GM15510 (cell line): ENCODE results near the gene TMTC1.

ENCODE experiments used
- POLR2A ChIP-seq: IDR thresholded peaks from 3 replicates; pipeline ENCODE4 v1.6.1; 2011; ENCODE audit warnings: borderline replicate concordance; ENCODE audit not compliant: insufficient read length; ENCODE audit errors: extremely low read depth

The TMTC1 gene

GRCh38 chr12:29650371-29650770 is 133.4 kb downstream of the TMTC1 start:
- no peak for TF ChIP-seq POLR2A

GRCh38 chr12:29649722-29650121 is 134.0 kb downstream of the TMTC1 start:
- TF ChIP-seq POLR2A, result no peak

- no peak for TF ChIP-seq POLR2A
Observed at GRCh38 chr12:29644536-29645162, 139.1 kb downstream of the TMTC1 start.

DNA sequence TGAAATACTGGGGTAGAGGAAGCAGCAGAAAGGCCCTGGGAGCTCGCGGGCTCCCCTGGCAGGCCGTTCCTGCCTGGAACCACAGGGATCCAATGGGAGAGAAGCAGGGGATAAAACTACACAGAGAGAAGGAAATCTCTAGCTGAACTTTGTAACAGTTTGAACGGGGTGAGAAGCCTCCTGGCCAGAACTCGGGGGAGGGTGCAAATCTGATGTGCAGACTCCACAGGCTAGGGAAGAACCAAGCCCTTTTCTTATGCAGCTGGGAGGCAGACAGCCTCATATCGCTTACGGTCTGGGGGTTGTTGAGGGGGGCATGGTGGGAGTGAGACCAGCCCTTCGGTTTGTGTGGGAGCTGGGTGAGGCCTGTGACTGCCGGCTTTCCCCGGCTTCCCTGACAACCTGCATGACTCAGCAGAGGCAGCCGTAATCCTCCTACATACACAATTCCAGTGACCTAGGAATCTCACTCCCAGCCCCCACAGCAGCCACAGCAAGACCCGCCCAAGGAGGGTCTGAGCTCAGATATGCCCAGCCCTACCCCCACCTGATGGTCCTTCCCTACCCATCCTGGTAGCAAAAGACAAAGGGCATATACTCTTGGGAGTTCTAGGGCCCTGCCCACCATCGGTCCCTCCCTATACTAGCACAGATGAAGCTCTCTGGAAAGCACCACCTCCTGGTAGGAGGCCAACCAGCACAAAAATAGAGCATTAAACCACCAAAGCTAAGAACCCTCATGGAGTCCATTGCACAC is 143.0 kb downstream of the TMTC1 start:
- TF ChIP-seq POLR2A, result no peak

GRCh38 chr12:29639893-29640495 is 143.7 kb downstream of the TMTC1 start:
- TF ChIP-seq POLR2A, result no peak

- no peak for TF ChIP-seq POLR2A
Observed at GRCh38 chr12:29638528-29638927, 145.2 kb downstream of the TMTC1 start.

DNA sequence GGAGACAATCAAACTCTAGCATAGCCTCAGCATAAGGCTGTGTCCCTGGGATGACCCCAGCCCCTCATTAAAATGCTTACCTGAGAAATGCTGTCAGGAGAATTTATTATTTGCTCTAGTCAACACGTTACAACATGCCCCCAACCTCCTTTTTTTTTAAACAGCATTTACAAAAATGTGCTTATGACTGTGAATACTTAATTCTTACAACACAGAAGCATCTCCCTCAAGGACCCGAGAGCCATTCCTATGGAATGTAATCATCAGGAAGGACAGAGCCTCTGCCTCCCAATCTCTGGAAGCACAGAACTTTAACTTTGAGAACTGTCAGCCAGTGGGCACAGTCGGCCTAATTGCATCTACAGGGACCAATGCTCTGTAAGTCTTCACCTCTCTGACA is 149.7 kb downstream of the TMTC1 start:
- no peak for TF ChIP-seq POLR2A

DNA sequence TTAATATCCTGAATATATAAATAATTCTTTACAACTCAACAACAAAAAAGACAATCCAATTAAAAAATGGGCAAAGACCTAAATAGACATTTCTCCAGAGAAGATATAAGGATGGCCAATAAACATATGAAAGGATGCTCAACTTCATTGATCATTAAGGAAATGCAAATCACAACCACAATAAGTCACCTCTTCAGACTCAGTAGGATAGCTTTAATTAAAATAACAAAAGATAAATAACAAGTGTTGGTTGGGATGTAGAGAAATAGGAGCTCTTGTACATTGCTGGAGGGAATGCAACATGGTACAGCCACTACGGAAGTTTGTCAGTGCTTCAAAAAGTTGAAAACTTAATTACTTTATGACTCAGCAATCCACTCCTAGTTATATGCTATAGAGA is 156.5 kb downstream of the TMTC1 start:
- no peak for TF ChIP-seq POLR2A

DNA sequence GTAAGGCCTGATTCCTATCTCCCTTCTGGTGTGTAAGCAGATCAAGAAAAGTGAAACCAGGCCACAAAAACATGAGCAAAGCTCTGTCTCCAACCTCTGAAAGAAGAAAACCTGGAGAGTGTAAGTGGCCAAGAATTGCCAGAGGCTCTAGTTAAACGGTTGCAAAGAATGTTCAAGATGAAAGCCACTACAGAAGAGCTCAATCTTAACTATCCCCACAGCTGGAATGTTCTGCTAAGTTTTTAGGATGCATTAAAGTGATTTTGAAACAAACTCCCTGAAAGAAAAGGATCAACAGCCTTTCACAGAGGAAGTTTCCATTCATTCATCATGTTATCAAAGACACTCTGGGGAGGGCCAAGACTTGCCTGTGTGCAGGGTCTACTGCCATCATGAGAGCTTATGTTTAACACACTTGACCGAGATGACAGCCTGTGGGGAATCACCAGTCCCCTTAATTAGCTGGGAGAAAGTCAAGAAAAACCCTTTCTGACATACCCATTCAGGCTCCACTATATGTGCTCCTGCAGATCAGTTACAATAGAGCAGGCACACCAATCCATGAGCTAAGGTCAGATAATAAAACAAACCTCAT is 158.3 kb downstream of the TMTC1 start:
- no peak for TF ChIP-seq POLR2A

DNA sequence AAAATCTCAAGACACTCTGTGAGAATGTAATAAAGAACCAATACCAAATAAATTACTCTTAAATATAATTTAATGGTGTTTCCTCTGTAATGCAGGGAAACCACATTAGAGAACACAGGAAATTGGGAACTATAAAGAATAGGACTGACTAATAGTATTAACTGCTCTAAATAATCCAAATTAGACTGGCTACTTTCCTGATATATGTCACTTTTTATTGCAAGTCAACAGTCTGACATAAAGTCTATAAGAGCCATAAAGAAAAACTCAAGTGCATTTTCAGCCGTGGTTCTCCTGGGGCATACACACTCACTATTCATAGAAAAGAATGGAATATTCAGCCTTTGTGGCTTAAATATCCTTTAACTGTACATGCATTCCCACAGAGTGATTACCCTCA is 161.5 kb downstream of the TMTC1 start:
- no peak for TF ChIP-seq POLR2A

- no peak for TF ChIP-seq POLR2A
Observed at GRCh38 chr12:29620030-29620429, 163.7 kb downstream of the TMTC1 start.

DNA sequence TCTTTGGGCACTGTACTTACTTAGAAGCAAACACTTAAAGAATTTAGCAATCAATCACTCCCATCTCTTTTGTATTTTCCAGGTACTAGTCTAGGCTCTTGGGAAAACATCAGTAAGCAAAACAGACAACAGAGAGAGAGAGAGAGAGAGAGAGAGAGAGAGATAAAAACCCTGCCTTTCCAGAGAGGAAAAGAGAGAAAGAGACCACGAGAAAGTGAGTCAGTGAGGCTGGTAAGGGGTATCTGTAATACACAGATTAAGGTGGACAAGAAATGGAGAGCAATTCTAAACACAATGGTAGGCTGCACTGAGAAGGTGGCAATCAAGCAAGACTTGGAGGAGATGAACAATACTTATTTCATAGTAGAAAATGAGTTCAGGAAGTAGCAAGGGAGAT is 166.3 kb downstream of the TMTC1 start:
- no peak for TF ChIP-seq POLR2A

- no peak for TF ChIP-seq POLR2A
Observed at GRCh38 chr12:29616664-29617406, 166.9 kb downstream of the TMTC1 start.

- no peak for TF ChIP-seq POLR2A
Observed at GRCh38 chr12:29614694-29615325, 168.9 kb downstream of the TMTC1 start.

GRCh38 chr12:29612912-29613311 is 170.8 kb downstream of the TMTC1 start:
- TF ChIP-seq POLR2A, result no peak

DNA sequence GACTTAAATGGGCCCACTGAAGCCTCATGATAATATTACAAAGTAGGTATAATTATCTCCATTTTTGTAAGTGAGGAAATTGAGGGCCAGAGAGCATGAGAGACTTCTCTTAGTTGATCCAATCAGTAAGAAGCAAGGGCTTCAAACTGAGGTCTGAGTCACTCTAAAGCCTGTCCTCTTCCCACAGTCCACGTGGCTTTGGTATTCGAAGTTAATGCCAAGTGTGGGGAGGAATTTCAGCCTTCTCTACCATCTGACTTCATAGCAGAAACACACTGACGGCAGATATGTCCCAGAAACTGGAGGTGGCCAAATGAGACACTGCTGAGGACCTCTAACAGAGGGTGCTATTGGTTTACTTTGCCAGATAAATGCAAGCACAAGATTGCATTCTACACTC is 171.8 kb downstream of the TMTC1 start:
- no peak for TF ChIP-seq POLR2A
